IPS-NIHi11 (cell line): ENCODE data around the gene OR2T27.
"Not testable (repeated sequence)": the region's sequence is repeated elsewhere in the genome, so short reads cannot be mapped to it uniquely, and the experiment has no call there.

Source experiments
- DNase-seq: peaks from one replicate; pipeline ENCODE4 v3.0.0; 2012; ENCODE audit warnings: mixed read lengths, low spot score

Gene OR2T27, protein sequence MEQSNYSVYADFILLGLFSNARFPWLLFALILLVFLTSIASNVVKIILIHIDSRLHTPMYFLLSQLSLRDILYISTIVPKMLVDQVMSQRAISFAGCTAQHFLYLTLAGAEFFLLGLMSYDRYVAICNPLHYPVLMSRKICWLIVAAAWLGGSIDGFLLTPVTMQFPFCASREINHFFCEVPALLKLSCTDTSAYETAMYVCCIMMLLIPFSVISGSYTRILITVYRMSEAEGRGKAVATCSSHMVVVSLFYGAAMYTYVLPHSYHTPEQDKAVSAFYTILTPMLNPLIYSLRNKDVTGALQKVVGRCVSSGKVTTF

DNA sequence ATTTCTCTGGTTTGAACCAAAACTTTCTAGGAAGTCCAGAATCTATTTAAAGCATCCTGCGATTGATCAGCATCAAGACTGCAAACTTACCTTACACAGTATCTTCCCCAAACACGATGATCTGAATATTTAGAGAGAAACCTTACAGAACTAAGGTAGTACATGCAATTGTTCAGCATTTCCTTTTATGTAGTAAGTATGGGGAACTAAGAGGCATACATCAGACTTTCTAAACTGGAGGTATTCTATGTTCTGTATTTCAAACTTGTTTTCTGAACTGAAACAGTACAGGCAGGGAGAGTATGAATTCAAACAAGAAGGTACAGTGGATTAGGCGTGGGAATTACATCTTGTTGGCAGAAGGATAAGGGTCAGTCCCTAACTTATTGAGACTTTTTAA is at the start of gene OR2T27:
Gene OR2T27, minus strand, starts transcription at position 175 of the 400 bp plus-strand sequence. CDS start 4,644 bp downstream, outside the sequence.
- not testable (repeated sequence) for DNase-seq

DNA sequence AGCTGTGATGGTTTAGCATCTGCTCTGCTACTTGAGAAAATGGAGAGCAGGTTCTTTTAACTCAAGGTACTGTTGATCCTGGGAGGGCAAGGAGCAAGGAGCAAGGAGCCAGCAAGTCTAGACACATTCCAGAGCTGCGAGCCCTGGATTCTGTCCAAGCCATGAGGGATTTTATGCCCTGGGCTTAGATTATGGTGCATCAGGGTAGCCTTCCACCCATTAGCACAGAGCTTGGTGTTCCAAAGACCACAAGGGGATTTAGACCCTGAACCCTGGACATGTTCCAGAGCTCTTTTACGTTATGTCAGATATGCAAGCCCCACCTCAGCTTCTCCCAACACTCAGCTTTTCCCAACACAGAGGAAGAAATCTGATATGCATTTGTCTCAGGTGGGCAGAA is 49.3 kb upstream of the OR2T27 start:
- no peak for DNase-seq

DNA sequence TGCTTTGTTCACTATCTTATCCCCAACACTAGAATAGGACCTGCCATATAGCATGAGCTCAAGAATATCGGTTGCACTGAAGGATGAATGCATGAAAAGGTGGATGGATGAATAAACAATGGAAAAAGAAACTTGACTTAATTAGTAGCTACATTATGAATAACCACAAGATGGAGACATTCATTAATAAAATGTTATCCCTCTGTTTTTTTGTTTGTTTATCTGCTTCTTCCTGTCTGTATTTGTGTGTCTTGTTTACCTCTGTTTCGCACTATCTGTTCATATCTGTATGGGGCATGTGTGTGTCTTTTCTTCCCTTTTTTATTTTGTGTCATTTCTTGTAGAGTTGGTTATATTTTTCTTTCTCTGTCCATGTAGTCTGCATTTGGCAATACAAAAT is 48.3 kb upstream of the OR2T27 start:
- no peak for DNase-seq

DNA sequence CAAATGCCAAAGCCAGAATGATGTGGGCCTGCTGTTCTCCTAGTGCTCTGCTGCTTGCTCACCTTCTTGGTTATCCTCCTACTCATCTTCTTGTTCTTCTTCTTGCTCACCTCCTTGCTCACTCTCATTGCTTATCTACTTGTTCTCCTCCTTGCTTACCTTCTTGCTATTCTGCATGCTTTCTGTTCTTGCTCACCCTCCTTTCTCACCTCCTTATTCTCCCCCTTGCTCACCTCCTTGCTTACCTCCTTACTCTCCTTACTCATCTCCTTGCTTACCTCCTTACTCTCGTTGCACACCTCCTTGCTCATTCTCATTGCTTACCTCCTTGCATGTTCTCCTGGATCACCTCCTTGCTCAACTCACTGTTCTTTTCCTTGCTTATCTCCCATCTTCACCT is 47.4 kb upstream of the OR2T27 start, which contains the start of gene OR14I1:
Gene OR14I1, minus strand, starts transcription at position 53 of the 400 bp plus-strand sequence.
- no peak for DNase-seq

DNA sequence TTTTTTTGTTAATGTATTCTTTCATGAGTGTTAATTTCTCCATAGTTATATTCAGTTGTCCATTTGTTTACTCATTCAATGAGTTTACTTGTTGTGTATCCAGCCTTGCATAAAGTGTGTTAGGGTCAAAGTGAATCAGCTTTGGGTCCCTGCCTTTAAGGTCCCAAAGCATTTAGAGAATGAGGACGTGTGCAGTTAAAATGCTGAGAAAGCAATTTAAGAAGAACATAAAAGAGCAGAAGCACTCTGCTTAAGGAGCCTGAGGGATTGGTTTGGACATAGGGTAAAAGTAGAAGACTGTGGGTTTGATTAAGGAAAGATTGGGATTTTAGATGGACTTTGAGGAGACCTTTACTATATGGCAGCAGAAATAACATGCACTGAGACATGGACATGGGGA is 43.8 kb upstream of the OR2T27 start:
- no peak for DNase-seq

DNA sequence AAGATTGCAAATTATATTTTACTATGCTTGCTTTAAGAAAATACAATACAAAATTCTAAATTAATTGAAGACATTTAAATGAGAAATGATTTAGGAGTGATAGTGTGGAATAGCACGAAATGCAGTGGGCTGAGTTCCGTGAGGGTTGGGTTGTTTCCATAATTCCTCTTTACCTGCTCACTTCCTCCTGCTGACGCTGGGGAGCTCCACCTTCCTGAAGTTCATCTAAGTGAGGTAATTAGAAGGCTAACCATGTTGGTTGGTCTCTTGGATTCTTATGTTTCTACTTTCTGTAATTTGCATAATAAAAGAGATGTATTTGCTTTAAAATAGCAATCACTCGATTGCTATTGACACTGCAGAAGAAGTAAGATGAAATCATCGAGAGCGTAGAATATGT is 42.6 kb upstream of the OR2T27 start:
- no peak for DNase-seq

DNA sequence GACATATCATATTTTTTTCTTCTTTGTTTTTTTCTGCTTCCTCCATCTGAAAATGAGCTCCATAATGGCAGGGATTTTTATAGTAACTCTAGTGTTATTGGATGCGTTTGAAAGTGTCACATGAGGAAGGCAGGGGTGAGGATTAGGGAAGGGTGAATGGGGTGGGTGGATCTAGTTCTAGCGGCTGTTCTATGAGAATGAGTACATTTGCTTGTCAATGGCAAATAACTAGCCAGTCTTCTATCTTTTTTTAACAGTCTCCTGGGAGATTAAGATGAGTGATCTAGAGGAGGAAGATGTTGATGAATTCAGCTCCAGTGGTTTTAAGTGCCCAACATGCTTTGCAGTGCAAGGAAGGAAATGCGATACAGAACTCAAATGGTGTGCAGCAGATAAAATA is 41.4 kb upstream of the OR2T27 start:
- DNase-seq, result no peak

DNA sequence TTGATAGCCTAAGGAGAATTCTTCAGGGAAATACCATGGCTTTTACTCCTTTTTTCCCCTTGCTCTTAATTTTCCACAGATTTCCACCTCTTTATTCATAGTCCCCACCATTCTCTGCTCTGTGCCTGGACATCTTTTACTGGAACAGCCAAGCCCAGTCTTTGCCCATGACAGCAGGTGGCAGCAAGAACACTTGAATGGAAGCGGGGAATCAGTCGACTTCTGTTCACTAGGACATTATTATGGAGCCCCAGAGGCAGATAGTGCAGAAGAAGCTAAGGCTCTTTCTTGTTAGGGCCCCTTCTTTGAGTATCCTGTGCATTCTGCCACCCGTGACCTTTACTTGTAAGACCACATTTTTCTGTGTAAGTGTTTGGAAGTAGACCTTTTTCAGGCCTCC is 40.9 kb upstream of the OR2T27 start:
- DNase-seq, result no peak

DNA sequence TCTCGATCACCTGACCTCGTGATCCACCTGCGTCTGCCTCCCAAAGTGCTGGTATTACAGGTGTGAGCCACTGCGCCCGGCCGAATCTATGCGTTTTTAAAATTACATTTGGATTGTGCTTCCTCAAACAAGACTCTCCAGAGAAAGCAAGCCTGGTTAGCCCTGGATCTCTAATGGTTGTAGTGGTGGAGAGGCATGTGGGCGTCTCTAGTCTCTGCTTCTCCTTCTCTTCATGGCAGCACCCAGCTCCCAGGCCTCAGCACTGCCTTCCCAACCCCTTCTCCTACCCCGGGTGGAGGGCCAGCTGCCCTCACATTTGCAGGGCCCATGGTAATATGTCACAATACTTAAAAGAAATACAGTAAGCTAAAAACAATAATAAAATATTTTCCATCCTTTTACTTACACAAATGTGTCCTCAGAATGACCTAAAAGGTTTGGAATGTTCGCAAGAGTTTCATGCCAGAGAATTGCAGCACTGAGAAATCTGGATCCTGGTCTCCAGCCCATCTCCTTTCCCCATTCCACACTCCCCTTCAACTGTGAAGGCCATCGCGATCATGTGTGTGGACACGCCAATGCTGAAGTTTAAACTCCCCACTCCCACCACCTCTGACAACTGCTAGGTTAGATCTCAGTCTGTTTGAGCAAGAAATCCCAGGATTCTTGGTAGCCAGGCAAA is 40.3 kb upstream of the OR2T27 start:
- DNase-seq, result no peak

DNA sequence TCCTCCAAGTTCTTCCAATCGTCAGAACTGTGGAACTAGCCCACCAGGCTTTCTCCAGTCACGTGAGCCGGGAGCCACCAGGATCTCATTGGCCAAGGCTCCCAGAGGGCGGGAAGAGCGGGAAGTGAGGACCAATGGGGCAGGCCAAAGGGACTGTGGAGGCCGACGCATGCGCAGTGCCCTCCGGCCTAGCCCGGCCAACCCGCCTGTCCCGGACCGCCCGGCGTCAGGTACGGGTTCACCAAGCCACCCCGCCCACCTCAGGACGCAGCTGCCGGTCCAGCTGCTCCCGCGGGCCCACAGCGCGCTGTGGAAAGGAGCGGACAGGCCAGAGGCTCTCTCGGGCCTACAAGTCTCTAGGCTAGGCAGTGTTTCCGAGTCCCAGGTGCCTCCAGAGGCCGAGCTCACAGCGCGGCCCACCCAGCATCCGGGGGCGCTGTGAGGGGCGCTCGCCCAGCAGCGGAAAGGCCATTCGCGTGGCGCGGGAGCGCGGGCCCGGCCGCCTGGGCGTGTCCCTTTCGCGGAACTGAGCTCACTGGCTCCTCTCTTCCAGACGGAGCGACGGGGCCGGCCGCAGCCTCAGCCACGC is 36.3 kb upstream of the OR2T27 start:
- DNase-seq, result no peak

DNA sequence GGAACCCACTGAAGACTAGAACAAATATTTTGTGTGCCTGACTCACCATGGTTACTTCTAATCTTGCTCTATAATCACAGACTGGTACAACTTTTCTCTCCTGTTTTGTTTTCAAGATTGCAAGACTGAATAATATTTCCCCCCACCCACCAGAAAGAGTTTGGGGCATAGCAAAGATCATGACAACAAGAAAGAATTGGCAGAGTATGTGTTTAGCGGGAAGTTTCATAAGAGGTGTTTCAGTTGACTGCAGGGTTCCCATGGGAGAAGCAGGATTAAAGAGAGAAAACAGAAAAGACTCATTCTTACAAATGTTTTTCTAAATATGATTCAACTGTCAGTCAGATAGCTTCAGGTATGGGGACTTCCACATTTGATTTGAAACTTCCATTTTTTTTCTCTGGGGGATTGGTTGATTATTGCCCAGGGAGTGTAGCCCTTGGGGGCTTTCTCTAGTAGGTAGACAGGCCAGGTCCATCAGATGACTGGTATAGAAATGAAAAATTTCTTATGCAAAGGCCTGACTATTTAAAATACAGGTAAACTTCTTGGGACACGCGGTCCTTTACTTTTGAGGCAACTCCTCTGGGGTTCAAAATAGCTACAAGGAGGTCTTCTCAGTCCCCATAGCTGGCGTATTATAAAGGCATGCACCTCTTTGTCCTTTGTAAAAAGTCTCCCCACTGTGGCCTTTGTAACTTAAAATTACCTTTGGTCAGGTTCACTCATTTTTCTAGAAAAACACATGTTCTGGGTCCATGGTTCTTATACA is 33.4 kb upstream of the OR2T27 start:
- DNase-seq, result no peak

DNA sequence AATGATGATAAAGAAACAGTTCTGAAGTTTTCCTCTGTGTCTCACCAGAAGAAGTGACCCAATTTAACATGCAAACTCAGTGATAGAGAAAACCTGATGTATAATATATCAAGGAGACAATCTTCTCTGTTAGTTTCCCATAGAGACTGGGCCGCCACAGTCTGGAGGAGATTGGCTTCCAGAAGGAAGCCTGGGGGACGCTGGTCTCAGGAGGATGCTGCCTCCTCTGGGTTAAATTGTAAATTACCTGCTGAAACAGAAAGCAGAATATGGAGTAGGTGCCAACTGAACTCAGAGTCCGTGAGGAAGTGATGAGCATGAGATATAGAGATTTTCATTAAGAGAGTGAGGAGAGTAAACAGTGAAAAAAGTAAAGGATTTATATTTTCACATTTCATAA is 31.5 kb upstream of the OR2T27 start:
- DNase-seq, result no peak

DNA sequence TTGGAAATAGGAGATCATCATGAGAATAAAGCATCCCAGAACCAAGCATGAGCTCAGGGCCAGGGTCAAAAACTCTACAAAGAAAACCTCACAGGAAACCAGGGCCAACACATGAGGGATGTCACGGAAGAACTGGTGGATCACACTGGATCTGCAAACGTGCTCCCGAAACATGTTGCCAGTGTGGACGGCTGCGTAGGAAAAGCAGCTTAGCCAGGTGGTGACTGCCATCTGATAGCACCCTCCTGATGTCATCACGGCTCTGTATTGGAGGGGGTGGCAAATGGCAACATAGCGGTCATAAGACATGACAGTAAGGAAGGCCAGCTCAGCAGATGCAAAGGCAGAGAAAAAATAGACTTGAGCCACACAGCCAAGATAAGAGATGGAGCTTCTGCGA is 26.3 kb upstream of the OR2T27 start:
- DNase-seq, result no peak

DNA sequence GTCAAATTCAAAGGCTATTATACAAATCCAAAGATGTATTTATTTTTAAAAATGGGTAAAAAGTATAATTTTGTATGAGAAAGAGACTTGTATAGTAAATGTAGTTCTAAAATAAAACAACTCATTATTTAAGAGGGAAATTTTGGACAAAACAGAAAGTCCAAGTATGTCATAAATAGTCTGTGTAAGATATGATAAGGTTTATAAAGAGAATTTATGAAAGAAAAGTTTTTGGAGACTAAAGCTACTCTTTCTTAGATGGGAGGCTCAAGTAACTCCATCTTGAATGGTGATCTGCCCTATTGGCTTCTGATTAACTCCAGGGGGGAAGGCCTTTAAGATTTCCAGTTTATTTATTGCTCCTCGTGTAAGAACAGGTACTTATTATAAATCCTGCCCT is 14.7 kb upstream of the OR2T27 start:
- DNase-seq, result no peak

DNA sequence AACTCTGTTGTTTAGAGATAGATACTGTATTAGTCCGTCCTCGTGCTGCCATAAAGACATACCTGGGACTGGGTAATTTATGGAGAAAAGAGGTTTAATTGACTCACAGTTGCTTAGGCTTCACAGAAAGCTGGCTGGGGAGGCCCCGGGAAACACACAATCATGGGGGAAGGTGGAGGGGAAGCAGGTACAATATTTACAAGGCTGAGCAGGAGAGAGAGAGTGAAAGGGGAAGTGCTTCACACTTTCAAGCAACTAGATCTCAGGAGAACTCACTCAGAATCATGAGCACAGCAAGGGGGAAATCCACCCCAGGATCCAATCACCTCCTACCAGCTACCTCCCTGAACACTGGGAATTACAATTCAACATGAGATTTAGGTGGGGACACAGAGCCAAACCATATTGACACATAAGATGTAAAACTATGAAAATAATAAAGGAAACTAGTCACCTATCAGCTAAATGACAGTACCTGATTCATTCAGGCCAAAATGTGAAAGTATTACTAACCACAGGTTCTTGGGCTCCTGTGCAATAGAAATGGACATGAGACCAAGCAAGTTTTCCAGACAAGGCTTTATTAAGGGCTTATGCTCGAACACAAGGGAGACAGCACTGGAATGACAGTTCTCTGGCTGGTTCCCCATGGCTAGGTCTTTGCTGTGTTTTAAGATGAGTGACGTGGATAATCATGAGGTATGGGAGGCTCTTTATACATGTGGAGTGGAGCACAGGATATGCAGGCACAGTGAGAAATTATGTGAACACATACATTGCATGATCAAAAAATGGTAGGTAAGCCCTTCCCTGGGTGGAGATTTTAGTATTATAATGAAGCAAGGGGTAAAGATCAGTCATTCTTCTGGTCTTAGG is 8.4 kb upstream of the OR2T27 start:
- DNase-seq, result not testable (repeated sequence)

DNA sequence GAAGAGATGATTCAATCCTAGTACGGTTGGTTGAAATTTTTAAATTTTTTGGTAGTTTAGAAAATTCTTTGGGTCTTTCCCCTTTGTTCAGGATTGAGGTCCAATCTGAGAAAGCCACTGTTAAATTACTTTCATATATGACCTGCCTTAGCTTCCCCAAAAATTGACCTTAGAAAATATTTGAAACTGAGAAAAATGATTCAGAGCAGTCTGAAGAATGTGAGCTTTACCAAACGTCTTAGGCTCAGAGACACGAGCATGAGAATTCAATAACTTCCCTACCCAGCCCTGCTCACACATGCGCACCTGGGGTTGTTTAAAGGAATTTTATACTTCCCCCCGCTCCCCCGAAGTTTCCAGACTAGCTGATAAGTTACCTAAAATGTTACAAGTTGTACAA is 1.5 kb upstream of the OR2T27 start:
- not testable (repeated sequence) for DNase-seq

DNA sequence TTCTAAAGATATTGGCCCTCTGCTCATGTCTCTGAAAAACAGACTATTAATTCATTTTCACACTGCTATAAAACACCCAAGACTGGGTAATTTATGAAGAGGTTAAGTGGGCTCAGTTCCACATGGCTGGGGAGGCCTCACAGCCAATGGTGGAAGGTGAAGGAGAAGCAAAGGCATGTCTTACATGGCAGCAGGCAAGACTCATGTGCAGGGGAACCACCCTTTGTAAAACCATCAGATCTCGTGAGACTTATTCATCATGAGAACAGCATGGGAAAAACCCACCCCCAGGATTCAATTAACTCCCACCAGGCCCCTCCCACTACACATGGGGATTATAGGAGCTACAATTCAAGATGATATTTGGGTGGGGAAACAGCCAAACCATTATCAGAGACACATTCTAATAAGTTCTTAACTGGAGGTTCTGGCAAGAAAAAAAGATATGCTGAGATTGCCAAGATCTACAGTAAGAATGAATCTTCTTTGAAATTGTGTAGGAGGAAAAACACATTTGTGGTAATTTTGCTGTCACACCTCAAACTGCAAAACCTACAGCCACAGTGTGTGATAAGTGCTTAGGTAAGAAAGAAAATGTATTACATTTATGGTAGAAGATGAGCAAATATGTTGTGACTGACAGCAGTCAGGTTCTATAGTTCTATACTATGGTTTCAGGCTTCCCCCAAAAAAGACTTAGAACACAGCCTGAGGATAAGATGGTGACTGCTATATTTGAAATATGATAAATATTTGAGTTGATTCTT is 6.4 kb downstream of the OR2T27 start:
- not testable (repeated sequence) for DNase-seq

DNA sequence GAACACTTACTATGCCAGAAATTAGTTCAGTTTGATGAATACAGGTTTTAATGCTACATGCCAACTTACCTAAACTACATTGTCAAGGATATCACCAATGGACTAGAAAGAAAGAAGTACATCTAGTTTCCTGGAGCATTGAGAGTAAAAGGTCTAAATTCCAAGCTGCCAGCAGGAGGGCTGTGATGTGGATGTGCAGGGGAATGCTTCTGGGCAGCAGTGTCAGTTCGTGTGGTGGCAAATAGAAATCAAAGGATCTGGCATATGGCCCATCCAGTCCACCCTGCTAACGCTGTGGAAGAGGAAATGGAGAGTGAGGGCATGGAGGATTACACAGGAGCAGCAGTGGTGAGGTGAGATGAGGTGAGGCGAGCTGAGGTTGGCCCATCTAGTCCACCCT is 10.2 kb downstream of the OR2T27 start, which contains the start of gene OR2T35:
Gene OR2T35, minus strand, starts transcription at position 101 of the 400 bp plus-strand sequence. CDS start 6,020 bp downstream, outside the sequence.
- not testable (repeated sequence) for DNase-seq

DNA sequence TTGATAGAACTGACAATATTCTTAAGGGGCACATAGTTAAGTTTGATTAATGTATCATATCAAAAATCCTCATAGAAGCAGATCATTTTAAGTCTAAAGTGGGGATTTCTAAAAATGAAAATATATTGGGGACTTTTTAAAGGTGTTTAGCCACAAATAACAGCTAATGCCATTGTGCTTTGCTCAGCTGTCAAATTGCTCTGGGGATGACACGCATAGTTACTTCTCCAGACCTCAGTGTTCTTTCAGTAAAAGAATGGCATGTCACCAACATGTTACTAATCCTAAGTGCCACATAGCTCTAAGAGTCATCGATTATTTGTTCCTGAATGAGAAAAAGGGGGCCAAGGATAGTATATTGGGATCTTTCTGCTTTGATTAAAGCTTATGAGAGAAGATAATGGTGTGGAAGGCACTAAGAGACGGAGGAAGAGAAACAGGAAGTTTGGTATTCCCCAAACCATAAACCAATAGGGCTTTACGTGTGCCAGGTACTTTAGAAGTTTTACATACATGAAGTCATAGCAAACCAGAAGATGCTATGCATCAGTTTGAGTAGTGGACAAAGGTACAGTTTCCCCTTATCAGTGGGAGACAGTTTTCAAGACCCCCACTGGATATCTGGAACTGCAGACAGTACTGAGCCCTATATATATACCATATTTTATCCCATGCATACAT is 12.2 kb downstream of the OR2T27 start:
- DNase-seq, result not testable (repeated sequence)

DNA sequence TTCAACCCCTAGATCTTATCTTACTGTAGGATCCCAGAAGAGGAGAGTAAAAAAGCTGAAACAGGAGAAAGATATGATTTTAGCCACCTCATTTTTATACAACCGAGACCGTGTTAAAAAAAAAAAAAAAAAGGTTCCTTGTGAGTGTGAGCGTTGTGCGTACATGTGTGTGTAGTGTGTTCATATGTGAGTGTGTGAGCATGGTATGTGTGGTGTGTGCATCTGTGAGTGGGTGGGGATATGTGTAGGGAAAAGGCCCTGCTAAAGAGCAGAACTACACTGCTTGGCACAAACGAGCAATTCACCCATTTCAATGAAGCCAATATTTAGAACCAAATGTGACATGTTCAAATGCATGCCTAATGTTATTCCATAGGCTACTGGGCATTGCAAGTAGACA is 13.7 kb downstream of the OR2T27 start:
- DNase-seq, result not testable (repeated sequence)
